RPMI8226 (cell line): ENCODE measurements around the gene C11orf21.

Experiments used
- DNase-seq: peaks from one replicate; pipeline ENCODE4 v3.0.0-alpha.2; 2015

Gene C11orf21

GRCh38 chr11:2270322-2271076 lies 31.2 kb downstream of the C11orf21 start, which contains the start of gene ASCL2:
Gene ASCL2 (minus strand): TSS chr11:2270588. CDS start chr11:2270332, 256 bp downstream.
- no peak for DNase-seq

- DNase-seq, result no peak
These were observed 32.0 kb downstream of the C11orf21 start for GRCh38 chr11:2269601-2270321.

- no peak for DNase-seq
These were observed 32.8 kb downstream of the C11orf21 start for GRCh38 chr11:2268729-2269600.

GRCh38 chr11:2267851-2268728 lies 33.6 kb downstream of the C11orf21 start:
- no peak for DNase-seq

GRCh38 chr11:2267306-2267850 lies 34.3 kb downstream of the C11orf21 start:
- DNase-seq, result no peak

- no peak for DNase-seq
These were observed 35.0 kb downstream of the C11orf21 start for GRCh38 chr11:2266586-2267305.

GRCh38 chr11:2265854-2266585 lies 35.7 kb downstream of the C11orf21 start:
- DNase-seq, result no peak

GRCh38 chr11:2265396-2265795 lies 36.3 kb downstream of the C11orf21 start:
- DNase-seq, result peak; percentile 73

- DNase-seq, result no peak
These were observed 37.2 kb downstream of the C11orf21 start for GRCh38 chr11:2264366-2265053.

GRCh38 chr11:2263724-2264360 lies 37.9 kb downstream of the C11orf21 start:
- no peak for DNase-seq

- DNase-seq, result no peak
These were observed 38.6 kb downstream of the C11orf21 start for GRCh38 chr11:2263071-2263565.

GRCh38 chr11:2262301-2263070 lies 39.2 kb downstream of the C11orf21 start:
- no peak for DNase-seq

- no peak for DNase-seq
These were observed 40.1 kb downstream of the C11orf21 start for GRCh38 chr11:2261436-2262230.

GRCh38 chr11:2260491-2261364 lies 41.0 kb downstream of the C11orf21 start:
- no peak for DNase-seq

GRCh38 chr11:2259897-2260451 lies 41.7 kb downstream of the C11orf21 start:
- DNase-seq, result no peak

- DNase-seq, result no peak
These were observed 42.3 kb downstream of the C11orf21 start for GRCh38 chr11:2259466-2259830.
